ENCODE data around the gene KCNH5. TPM values are rescaled to one million over a fixed set of nuclear protein-coding genes. Genes with fewer than 3 reads are reported as not detected.

KCNH5 gene
- total RNA-seq, 1 experiment from 2014 or later, result 0.21 TPM

DNA sequence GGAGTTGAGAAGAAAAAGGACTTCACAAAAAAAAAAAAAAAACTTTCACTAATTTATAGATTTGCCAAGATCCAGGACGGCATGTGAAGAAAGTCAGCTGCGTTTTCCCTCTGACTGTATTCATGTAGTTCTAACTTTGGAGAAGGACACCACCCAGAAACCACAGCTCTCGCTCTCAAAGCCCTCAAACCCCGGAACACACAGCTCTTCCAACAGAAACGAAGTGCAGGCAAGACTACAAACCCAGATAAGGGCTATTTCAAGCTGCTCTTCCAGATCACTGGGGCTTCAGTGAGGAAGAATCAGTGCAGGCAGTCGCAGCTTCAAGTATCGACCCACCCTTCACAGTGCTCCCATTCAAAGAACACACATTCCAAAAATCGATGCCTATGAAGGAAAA, 13.2 kb downstream of the KCNH5 start:
- H3K36me3 ChIP-seq (replicated peaks; ENCODE audit: control insufficient read depth, insufficient read depth, low read length), result no peaks in the 10 kb centered on the region
- no peak for DNase-seq

DNA sequence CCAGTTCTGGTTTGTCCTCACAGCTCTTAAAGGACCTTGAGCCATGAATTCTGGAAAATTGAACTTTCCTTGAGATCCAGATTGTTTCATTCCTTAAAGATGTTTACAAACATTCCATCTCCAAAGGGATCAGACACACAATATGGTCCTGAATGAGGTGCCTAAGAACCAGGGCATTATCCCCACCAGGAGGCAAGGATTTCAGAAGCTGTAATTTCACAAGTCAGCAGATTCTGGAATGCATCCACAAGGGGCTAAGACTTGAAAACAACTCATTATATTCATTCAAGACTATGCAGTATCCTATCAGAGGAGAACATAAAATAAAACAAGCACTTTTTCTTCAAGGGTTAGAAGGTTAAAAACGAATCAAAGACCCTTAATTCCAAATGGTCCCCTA, 15.1 kb downstream of the KCNH5 start:
- no peaks in the 10 kb centered on the region; the same call in 1 of the 2 replicates for H3K27me3 ChIP-seq (ENCODE audit: control insufficient read depth, insufficient read depth, low read length)
- no peaks in the 10 kb centered on the region for H3K36me3 ChIP-seq (replicated peaks; ENCODE audit: control insufficient read depth, insufficient read depth, low read length)
- H3K4me3 ChIP-seq (ENCODE audit: insufficient read depth, low read depth, low read length), result no peak overlapping the region
- DNase-seq, result no peak

More for the DNA sequence above, 13.2 kb downstream of the KCNH5 start:
- Histone ChIP-seq H3K4me3 (ENCODE audit: insufficient read depth, low read depth, low read length) (no peak overlapping the region), H3K27me3 (ENCODE audit: control insufficient read depth, insufficient read depth, low read length) (no peaks in the 10 kb centered on the region; the same call in 1 of the 2 replicates)

DNA sequence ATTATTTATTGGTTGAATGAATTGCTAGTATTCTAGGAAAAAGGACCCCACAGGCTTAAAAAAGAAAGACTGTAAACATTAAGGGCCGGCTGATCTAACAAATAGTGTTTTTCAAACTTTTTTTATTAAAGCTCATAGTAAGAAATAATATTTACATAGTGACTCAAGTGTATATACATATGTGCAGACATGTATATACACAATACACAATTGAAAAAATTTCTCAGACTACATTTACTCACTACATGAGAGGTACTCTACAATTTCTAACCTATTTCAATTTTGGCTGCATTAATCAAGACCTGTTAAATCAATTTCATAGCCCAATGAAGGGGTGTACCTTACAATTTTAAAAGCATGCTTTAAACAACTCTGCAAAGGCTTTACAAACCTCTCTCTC, 17.5 kb downstream of the KCNH5 start:
- no peaks in the 10 kb centered on the region for H3K36me3 ChIP-seq (replicated peaks; ENCODE audit: control insufficient read depth, insufficient read depth, low read length)
- no peak for DNase-seq
- H3K27me3 ChIP-seq (ENCODE audit: control insufficient read depth, insufficient read depth, low read length), result no peaks in the 10 kb centered on the region; the same call in 1 of the 2 replicates
- H3K4me3 ChIP-seq (ENCODE audit: insufficient read depth, low read depth, low read length), result no peak overlapping the region

DNA sequence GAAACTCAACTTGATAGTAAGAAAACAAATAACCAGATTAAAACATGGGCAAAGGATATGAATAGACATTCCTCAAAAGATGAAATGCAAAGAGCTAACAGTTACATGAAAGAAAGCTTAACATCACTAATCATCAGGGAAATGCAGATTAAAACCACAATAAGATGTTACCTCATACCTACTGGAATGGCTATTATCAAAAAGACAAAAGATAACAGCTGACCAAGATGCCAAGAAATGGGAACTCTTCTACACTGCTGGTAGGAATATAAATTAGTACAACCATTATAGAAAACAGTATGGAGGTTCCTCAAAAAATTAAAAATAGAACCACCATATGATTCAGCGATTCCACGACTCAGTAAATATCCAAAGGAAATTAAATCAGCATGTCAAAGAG, 18.8 kb downstream of the KCNH5 start:
- no peak for DNase-seq
- Histone ChIP-seq H3K4me3 (ENCODE audit: insufficient read depth, low read depth, low read length) (no peak overlapping the region), H3K27me3 (ENCODE audit: control insufficient read depth, insufficient read depth, low read length) (no peaks in the 10 kb centered on the region; the same call in 1 of the 2 replicates), H3K36me3 (replicated peaks; ENCODE audit: control insufficient read depth, insufficient read depth, low read length) (no peaks in the 10 kb centered on the region)

DNA sequence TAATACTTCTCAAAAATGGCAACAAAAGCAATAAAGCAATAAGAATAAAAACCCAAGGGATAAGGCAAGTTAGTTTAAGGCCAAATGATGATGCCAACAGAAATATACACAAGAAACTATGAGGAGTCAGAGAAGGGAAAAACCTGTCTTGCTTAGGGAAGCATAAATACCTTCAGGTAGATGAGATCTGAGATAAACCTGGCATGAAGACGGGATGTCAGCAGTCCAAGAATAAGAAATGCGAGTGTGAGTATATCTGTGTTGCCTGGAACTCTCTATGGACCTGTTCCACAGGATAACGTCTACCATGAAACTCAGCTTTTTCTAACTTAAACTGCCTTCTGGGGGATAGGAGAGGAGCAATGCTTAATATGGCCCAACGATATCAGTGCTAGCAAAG, 30.6 kb downstream of the KCNH5 start:
- no peak for DNase-seq
- no peaks in the 10 kb centered on the region for H3K36me3 ChIP-seq (replicated peaks; ENCODE audit: control insufficient read depth, insufficient read depth, low read length)
- H3K27me3 ChIP-seq (ENCODE audit: control insufficient read depth, insufficient read depth, low read length), result no peaks in the 10 kb centered on the region
- no peak overlapping the region for H3K4me3 ChIP-seq (ENCODE audit: insufficient read depth, low read depth, low read length)

DNA sequence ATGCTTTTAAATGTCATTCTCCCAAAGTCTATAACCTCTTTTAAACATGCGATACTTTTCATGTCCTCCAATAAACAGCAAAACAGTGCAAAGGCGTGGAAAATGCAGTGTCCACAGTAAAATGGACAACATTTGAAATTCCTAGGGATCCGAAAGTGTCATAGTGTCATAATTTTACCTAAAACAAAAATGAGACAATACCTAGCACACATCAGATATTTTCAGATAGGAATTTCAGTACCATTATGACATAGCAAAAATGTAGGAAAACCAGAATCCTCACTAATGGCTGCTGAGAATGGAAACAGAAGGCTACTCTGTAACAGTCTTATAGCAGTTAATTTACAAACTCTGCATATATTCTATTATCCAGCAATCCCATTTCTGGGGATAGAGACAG, 33.1 kb downstream of the KCNH5 start:
- Histone ChIP-seq H3K27me3 (ENCODE audit: control insufficient read depth, insufficient read depth, low read length) (no peaks in the 10 kb centered on the region), H3K36me3 (replicated peaks; ENCODE audit: control insufficient read depth, insufficient read depth, low read length) (no peaks in the 10 kb centered on the region)
- no peak for DNase-seq

DNA sequence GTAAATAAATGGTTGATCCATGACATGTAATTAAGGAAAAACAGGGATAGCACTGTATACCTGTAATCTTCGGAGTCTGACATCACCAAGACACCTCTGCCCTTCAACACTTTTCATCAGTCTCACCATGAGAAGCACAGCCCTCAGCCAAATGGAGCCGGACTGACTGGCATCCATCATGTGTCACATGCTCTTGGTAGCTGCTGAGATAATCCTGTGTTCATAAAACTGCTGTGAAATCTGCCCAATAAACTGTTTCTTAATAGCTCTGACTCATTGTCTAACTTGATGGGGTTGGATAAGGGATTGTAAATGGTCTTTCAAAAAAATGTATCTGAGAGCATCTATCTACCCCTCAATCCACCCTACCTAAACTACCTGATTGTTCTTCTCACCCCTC, 33.6 kb downstream of the KCNH5 start:
- Histone ChIP-seq H3K27me3 (ENCODE audit: control insufficient read depth, insufficient read depth, low read length) (no peaks in the 10 kb centered on the region), H3K4me3 (ENCODE audit: insufficient read depth, low read depth, low read length) (no peak overlapping the region), H3K36me3 (replicated peaks; ENCODE audit: control insufficient read depth, insufficient read depth, low read length) (no peaks in the 10 kb centered on the region)
- DNase-seq, result no peak

More for the DNA sequence above, 33.1 kb downstream of the KCNH5 start:
- no peak overlapping the region for H3K4me3 ChIP-seq (ENCODE audit: insufficient read depth, low read depth, low read length)

DNA sequence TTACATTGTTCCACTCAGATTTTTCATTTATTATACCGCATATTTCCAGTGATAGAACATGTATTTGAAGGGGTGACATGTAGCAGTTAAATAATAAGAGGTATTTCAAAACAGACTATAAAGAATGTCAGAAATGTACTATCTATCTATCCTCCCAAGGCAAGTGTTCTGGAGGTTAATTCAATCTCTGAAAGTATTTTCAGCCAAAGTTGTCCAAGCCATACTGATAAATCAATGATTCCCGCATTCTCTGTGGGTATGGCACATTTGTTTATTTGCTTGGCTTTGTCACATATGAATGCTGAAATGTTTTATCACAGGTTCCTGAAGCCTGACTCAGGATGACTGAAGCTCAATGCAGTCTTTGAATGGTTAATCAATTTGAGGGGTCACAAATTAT, 35.8 kb downstream of the KCNH5 start:
- Histone ChIP-seq H3K36me3 (replicated peaks; ENCODE audit: control insufficient read depth, insufficient read depth, low read length) (no peaks in the 10 kb centered on the region), H3K27me3 (ENCODE audit: control insufficient read depth, insufficient read depth, low read length) (no peaks in the 10 kb centered on the region), H3K4me3 (ENCODE audit: insufficient read depth, low read depth, low read length) (no peak overlapping the region)
- DNase-seq, result no peak

DNA sequence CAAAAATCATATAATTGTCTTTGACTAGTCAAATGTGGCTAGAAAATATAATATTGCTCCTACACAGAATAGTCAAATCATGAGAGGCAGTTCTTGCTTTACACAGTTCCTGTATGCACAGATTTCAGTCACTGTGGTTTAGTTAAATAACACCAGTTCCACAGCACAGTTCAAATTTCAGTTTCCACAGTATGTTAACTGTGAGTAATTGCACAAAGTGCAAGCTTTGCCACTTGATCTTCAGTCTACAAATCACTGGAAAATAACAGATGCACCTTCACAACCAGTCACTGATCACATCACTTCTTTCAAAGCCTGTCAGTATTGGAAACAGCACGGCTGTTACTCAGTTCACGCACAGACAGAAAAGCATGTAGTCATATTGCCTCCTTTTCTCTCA, 38.7 kb downstream of the KCNH5 start:
- Histone ChIP-seq H3K4me3 (ENCODE audit: insufficient read depth, low read depth, low read length) (no peak overlapping the region), H3K27me3 (ENCODE audit: control insufficient read depth, insufficient read depth, low read length) (no peaks in the 10 kb centered on the region), H3K36me3 (replicated peaks; ENCODE audit: control insufficient read depth, insufficient read depth, low read length) (no peaks in the 10 kb centered on the region)
- DNase-seq, result no peak

DNA sequence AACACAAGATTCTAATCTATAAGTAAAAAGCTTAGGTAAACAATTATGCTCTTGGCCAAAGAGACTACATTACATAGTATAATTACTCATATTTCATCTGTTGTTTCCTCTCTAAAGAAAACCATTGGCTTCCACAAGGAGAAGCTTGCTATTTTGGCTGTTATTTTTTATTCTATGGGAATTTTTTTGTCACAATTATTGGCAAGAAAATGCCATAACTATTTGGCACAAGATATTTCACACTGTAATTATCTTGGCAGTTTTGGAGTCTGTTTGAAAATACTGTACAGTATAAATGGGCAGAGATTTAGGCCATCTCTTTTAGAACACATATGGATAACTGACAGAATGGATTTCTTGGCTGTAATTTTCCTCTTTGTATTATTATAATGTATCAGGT, 51.2 kb downstream of the KCNH5 start:
- Histone ChIP-seq H3K27me3 (ENCODE audit: control insufficient read depth, insufficient read depth, low read length) (no peaks in the 10 kb centered on the region), H3K4me3 (ENCODE audit: insufficient read depth, low read depth, low read length) (no peak overlapping the region), H3K36me3 (replicated peaks; ENCODE audit: control insufficient read depth, insufficient read depth, low read length) (no peaks in the 10 kb centered on the region)
- no peak for DNase-seq

DNA sequence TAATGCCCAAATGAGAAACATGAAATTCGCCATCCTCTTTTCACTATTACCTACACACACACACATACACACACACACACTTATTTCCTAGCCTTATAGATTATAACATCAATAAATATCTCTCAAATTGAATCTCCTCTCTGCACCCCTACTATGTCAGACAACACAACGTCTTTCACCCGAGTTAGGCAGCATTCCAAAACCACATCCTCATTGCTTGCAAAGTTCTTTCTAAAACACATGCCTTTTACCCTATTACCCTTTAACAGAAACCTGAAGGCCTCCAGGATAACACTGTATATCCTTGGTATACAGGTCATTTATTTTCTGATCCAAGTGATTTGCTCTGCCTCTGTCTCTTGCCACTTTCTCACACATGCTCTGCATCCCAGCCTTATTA, 56.3 kb downstream of the KCNH5 start:
- no peak for DNase-seq
- no peaks in the 10 kb centered on the region for H3K36me3 ChIP-seq (replicated peaks; ENCODE audit: control insufficient read depth, insufficient read depth, low read length)
- no peak overlapping the region for H3K4me3 ChIP-seq (ENCODE audit: insufficient read depth, low read depth, low read length)
- H3K27me3 ChIP-seq (ENCODE audit: control insufficient read depth, insufficient read depth, low read length), result no peaks in the 10 kb centered on the region

DNA sequence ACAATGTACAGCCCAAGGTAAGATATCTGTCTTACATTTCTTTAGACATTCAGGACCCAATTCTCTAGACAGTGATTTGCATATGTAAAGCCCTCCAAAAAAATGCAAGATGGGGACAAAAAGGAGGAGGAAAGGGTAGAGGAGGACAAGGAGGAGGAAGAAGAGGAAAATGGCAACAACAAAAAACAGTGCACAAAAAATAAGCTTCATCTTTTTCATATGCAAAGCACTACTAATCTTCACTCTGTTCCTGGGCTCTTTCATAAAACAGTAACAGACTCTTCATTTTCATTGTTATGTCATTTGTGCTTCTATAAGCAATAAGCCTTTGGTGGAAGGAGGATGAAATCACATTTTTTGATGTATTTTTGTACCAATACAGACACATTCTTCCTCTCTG, 61.4 kb downstream of the KCNH5 start:
- Histone ChIP-seq H3K4me3 (ENCODE audit: insufficient read depth, low read depth, low read length) (no peak overlapping the region), H3K36me3 (replicated peaks; ENCODE audit: control insufficient read depth, insufficient read depth, low read length) (no peaks in the 10 kb centered on the region), H3K27me3 (ENCODE audit: control insufficient read depth, insufficient read depth, low read length) (no peaks in the 10 kb centered on the region)
- DNase-seq, result no peak

DNA sequence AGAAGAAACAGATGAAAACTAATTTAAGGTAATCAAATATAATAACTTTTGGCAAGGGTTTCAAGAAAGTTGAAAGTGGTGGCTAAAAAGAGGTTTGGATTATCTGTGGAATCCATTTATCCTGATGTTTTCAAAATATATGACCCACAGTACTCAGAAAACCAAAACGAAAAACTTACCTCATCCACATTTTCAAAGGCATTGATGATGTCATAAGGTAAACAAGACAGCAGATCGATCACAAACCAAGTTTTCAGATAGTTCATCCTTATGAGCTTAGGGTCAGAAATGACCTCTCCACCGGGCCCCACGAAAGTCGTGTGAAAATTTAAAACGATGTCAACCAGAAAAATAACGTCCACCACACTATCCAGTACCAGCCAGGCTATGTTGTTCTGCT, 64.6 kb downstream of the KCNH5 start:
- Histone ChIP-seq H3K36me3 (replicated peaks; ENCODE audit: control insufficient read depth, insufficient read depth, low read length) (no peaks in the 10 kb centered on the region), H3K27me3 (ENCODE audit: control insufficient read depth, insufficient read depth, low read length) (no peaks in the 10 kb centered on the region), H3K4me3 (ENCODE audit: insufficient read depth, low read depth, low read length) (no peak overlapping the region)
- DNase-seq, result no peak

DNA sequence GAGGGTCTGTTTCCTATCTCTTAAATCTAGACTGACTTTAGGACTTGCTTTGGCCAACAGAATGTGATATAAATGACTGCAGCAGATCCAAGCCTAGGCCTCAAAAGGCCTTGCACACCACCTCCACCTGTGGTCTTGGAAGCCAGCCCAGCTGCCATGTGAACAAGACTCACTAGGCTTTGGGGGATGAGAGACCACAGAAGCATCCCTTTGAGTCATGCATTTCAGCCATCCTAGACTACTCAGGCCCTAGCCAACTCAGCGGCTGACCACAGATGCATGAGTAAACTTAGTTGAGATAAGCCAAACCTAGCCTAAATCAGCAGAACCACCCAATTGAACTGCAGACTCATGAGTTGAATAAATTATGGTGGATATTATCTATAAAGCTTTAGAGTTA, 87.7 kb downstream of the KCNH5 start:
- H3K36me3 ChIP-seq (replicated peaks; ENCODE audit: control insufficient read depth, insufficient read depth, low read length), result no peaks in the 10 kb centered on the region
- DNase-seq, result no peak
- no peak overlapping the region for H3K4me3 ChIP-seq (ENCODE audit: insufficient read depth, low read depth, low read length)
- H3K27me3 ChIP-seq (ENCODE audit: control insufficient read depth, insufficient read depth, low read length), result no peaks in the 10 kb centered on the region

DNA sequence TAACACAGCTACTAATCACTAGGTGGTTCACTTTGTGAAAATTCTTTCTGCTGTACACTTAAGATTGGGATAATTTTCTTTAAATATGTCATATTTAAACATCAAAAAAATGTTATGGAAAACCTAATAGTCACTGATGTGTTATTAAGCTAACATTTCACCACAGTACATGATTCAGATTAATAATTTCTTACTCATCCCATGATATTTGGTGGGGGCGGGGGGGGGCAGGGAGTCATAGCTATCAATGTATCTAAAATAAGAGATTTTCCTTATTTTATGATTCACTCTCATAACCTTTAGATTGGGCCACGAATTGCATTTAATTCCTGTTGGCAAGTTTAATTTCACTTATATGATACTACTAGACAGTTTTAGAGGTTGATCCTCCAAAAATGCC, 88.8 kb downstream of the KCNH5 start:
- DNase-seq, result no peak
- no peaks in the 10 kb centered on the region for H3K36me3 ChIP-seq (replicated peaks; ENCODE audit: control insufficient read depth, insufficient read depth, low read length)

DNA sequence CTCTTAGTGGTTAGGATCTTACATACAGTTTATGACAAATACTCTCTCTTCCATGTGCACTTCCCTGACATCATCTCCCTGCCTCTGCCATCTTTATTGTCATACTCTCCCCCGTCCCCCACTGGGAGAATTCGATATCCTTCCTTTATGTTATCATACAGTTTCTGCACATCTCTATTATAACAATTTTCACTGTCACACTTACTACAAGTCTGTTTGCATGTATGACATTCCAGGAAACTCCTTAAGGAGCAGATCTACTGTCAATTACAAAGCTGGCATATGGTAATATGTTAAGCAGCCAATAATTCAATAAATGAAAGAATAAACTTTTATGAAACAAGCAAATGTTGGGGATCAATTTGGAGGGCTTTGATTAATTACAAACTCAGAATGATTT, 91.1 kb downstream of the KCNH5 start:
- no peak overlapping the region for H3K4me3 ChIP-seq (ENCODE audit: insufficient read depth, low read depth, low read length)
- no peak for DNase-seq
- H3K27me3 ChIP-seq (ENCODE audit: control insufficient read depth, insufficient read depth, low read length), result no peaks in the 10 kb centered on the region
- H3K36me3 ChIP-seq (replicated peaks; ENCODE audit: control insufficient read depth, insufficient read depth, low read length), result no peaks in the 10 kb centered on the region

More for the DNA sequence above, 88.8 kb downstream of the KCNH5 start:
- Histone ChIP-seq H3K4me3 (ENCODE audit: insufficient read depth, low read depth, low read length) (no peak overlapping the region), H3K27me3 (ENCODE audit: control insufficient read depth, insufficient read depth, low read length) (no peaks in the 10 kb centered on the region)

Measured in H7 (cell line).